Measurements from ENCODE around the gene FAM20C.
"Not testable (repeated sequence)": the region's sequence is repeated elsewhere in the genome, so short reads cannot be mapped to it uniquely, and the experiment has no call there.

FAM20C gene

DNA sequence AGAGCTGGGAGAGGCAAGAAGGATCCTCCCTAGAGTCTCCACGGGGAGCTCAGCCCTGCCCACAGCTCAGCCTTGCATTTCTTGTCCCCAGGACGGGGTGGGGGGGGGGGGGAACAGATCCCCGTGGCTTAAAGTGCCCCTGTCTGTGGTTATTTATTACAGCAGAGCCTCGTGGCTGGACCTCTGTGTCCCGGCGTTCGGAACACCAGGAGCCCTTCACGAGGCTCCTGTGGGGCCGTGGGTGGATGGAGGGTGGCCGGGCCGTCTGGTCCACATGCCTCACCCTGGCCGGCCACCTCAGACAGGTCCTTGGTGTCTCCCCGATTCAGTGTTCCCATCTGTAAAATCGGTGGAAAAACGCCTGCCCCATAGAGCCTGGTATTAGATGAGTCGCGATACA is 37.9 kb downstream of the FAM20C start:
- no peak for DNase-seq

DNA sequence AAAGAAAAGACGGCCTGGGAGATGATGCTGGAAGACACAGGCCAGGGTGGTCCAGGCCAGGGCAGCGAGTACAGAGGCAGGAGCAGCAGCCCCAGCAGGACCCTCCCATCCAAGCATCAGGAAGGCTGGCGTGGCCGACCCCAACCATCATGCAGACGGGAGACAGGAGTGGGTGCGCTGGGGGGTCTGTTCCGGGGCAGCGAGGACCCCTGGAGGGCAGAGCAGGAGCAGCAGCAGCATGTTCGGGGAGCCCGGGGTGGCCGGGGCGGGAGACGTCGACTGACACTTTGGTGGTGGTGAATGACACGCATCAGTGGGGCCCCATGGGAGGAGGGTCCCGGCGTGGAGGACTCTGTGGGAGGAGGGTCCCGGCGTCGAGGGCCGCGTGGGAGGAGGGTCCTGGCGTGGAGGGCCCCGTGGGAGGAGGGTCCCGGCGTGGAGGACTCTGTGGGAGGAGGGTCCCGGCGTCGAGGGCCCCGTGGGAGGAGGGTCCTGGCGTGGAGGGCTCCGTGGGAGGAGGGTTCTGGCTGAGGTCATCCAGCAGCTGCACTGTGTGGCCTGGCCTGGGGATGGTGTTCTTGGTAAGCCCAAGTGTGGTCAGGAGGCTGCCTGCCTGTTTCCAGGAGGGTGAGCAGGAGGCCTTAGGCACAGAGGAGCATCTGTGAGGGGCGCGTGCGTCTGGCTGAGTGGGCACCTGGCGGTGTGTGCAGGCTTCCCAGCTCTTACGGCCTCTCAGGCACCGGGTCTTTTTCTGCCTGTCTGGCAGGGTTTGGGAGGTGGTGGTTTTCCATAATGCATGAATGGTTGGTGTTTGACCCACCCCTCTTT is 38.9 kb downstream of the FAM20C start:
- DNase-seq = no peak

GRCh38 chr7:231858-232246 is 39.5 kb downstream of the FAM20C start:
- DNase-seq = no peak

DNA sequence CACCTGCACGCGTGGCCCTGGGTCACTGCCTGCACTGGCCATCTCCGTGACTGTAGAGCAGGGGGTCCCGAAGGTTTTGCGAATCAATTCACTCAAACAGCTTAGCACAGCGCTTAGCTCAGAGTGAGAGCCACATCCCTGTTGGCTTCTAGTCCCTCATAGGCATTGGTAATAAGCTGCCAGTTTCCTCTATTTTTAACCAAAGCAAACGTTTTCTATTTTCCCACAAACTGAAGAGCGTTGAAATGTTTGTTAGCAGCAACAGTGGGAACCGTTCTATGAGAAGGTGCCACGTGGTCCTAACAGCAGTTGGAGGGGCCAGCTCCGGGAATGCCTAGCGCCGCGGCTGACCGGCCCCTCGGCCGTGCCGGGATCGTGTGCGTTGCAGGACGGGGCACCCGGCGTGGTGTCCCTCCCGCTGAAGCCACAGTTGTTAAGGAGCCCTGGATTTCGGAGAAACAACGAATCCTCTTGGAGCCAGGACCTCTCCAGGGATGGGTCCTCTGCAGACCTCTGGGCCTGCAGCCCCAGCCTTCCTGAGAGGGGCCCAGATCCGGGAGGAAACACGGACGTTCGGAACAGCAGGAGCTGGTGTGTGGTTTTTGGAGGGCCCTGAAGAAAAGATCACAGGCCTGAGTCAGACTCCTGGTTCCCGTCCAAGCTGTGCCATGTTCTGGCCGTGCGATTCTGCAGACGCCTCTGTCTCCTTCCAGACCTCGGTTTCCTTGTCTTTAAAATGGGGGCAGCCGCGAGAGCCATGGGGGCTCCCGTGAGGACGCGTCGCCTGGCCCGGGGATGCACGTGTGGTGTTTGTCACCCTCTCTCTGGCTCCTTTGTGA is 40.3 kb downstream of the FAM20C start:
- no peak for DNase-seq

DNA sequence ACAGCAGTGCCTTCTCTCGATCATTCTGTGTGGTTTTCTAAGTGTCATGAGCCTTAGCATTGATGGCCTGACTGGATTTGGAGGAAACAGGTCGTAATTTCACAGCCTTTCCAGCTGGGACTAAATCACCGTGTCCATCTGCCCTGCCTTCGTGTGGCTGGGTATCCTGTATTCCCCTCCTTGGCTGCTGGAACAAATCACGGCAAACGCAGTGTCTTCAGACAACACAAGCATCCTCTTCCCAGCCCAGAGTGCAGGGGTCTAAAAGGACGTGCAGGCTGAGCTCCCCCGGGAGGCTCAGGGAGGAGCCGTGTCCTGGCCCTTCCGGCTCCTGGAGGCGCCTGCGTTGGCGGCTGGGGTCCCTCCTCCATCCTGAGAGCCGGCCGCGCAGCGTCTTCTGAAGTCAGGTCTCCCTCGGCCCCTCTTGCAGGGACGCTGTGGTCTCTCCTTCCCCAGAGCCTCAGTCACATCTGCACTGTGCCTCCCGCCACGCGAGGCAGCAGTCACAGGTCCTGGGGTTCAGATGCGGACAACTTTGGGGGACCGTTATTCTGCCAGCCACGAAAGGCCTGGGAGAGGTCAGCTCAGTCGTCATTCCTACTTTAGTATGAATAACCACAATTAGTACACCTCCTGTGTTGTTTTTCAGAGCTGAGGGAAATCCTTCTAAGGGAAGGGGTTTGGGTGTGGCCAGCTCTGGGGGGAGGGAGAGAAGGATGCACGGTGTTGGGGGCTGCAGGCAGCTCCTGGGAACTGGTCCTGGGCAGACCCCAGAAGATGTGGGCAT is 41.1 kb downstream of the FAM20C start:
- DNase-seq = no peak

- DNase-seq = no peak
Measured at GRCh38 chr7:234051-234707, 41.8 kb downstream of the FAM20C start.

GRCh38 chr7:234708-235553 is 42.6 kb downstream of the FAM20C start:
- DNase-seq = no peak

DNA sequence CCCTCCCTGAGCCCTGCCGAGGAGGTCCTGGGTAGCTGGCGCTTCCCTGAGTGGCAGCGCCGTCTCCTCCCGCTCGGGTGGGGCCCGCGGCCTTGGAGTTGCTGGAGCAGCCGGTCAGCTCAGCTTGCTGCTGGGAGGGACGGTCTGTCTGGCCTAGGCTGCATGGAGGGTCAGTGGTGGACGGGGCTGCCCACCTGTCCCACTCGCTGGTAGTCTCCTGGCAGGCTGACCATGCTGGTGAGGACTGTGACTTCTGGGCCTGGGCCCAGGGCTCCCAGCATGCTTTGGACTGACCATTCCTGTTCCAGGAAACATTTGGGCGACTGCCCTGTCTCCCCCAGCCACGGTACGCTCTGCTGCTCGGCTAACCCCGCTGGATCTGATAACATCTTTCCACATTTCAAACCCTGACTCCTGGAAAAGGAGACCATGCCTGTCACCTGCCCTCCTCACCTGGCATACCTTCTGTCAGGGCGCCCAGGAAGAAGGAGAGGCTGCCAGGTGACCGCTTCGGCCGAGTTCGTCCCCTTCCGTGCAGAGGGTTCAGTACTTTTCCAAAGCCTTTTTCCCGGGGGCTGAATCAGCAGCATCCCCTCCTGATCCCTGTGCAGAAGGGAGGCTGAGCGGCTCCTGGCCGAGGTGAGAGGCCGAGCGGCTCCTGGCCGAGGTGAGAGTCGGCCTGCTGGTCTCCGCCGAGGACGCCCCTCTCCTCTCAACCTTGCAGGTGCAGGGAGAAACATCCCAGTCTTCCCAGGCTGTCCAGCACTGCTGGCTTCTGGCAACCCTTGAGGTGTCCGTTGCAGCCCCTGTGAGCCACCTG is 43.4 kb downstream of the FAM20C start:
- no peak for DNase-seq

- DNase-seq = no peak
Measured at GRCh38 chr7:236967-237366, 44.6 kb downstream of the FAM20C start.

GRCh38 chr7:237385-237784 is 45.0 kb downstream of the FAM20C start:
- DNase-seq = no peak

DNA sequence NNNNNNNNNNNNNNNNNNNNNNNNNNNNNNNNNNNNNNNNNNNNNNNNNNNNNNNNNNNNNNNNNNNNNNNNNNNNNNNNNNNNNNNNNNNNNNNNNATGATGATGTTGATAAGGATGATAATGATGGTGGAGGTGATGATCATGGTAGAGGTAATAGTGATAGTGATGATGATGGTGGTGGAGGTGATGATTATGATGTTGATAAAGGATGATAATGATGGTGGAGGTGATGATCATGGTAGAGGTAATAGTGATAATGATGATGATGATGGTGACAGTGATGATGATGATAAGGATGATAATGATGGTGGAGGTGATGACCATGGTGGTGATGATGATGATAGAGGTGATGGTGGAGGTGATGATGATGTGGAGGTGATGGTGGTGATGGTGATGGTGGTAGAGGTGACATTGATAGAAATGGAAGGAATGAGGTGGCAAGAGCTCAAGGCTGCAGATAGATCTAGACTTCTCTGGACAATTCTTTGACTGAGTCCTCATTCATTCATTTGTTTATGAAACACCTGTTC is 47.8 kb downstream of the FAM20C start:
- DNase-seq = no peak

DNA sequence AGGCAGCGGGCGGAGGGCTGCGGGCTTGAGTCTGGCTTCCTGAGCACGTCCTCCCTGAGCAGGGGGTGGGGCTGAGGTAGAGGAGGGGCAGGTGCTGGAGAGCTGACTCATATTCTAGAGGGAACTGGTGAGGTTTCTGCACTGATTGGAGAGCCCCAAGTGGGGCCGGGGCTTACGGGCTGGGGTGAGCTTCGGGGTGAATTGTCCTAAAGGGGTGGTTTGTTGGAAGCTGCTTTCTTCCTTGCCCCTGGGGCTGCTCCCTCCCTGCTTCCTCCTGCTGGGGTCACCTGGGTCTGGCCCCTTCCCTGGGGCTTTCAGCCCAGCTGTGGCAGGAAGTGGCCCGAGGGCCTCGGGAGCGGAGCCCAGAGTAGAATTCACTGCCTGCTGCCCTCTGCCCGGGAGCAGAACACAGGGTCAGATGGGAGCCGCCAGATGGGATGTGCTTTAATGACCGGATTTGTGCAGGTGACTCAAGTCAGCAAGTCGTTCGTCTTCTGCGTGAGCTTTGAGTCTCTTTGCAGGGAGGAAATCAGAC is 48.6 kb downstream of the FAM20C start:
- no peak for DNase-seq

GRCh38 chr7:241513-241912 is 49.1 kb downstream of the FAM20C start:
- no peak for DNase-seq

- not testable (repeated sequence) for DNase-seq
Measured at GRCh38 chr7:242826-243579, 50.6 kb downstream of the FAM20C start.

GRCh38 chr7:243580-243978 is 51.2 kb downstream of the FAM20C start:
- not testable (repeated sequence) for DNase-seq

DNA sequence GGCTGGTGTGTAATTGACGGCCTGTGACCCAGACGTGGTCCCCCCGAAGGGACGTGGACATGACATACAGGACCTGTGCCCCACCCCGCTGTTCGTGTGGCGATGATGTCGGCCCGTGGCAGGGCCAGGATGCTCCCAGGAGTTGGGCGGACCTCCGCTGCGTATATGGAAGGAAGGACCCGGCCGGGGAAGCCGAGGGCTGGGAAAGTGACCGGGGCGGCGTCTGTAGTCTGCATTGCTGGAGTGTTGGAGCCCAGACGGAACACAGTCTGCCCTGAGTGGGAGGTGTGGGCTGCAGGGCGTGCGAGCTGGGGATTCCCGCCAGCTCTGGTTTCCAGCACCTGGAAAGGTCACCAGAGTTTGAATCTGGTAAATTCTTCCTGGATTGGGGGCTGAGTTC is 52.6 kb downstream of the FAM20C start:
- no peak for DNase-seq

DNA sequence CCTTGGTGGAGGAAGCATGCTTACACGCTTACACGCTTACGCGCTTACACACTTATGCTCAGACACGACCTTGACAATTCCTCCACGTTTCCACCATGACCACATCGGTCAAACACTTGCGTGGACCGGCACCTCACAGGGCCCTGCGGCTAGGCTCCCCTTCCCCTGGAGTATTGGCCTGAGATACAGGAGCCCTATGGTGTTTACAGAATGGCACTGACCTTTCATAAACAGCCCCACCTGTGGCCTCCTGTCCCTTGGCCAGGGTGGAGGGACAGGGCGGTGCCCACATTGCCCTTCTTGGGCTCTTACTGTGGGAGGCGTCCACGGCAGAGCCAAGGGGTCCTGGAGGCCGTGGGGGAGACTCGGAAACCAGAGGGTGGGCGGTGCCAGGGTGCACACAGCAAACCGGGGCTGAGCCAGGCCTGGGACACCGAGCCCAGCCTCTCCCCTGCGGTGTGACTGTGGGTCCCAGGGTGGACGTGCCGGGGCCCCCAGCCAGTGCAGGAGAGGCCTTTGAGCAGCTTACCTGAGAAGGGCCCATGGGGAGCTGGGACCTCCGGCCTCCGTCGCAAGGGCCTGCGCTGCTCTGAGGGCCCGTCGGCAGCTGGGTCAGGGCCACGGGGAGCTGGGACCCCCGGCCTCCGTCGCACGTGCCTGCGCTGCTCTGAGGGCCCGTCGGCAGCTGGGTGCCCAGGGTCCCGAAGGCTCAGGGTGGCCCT is 53.4 kb downstream of the FAM20C start:
- no peak for DNase-seq

- DNase-seq = no peak
Measured at GRCh38 chr7:246451-246850, 54.1 kb downstream of the FAM20C start.

GRCh38 chr7:247181-247580 is 54.8 kb downstream of the FAM20C start:
- no peak for DNase-seq

All from OCI-M1 (cell line).